ENCODE results near the gene GMCL2. TPM values are rescaled to one million over a fixed set of nuclear protein-coding genes. Genes with fewer than 3 reads are reported as not detected.

Gene GMCL2
- total RNA-seq, 1 experiment from 2014 or later, result not detected

GRCh38 chr5:178222292-178222691, 35.1 kb upstream of the GMCL2 start:
- H3K27me3 Mint-ChIP-seq (ENCODE audit: low read depth), result 0 out of 2 replicates have a peak, but pooled peaks cover 2% of the 10 kb centered on the region
- CTCF ChIA-PET, result no interaction called here
- H3K4me1 Mint-ChIP-seq, result peaks cover 18% of the 10 kb centered on the region
- no peak for ATAC-seq
- no peak overlapping the region for H3K4me3 Mint-ChIP-seq
- no peak for DNase-seq (ENCODE audit: low spot score)
- H3K9me3 Mint-ChIP-seq, result peaks cover 3% of the 10 kb centered on the region
- H3K27ac Mint-ChIP-seq, result no peak overlapping the region
- H3K36me3 Mint-ChIP-seq, result peaks cover 41% of the 10 kb centered on the region
- POLR2A ChIA-PET, result no interaction called here
- TF ChIP-seq NFATC4 (CRISPR knock-in tag; IDR thresholded peaks at IDR 0.05), result no peak
- no peak for TF ChIP-seq IRF2 (CRISPR knock-in tag; IDR thresholded peaks at IDR 0.05; ENCODE audit: borderline replicate concordance, low read depth)
- no peak for TF ChIP-seq CBFB (CRISPR knock-in tag; IDR thresholded peaks at IDR 0.05; ENCODE audit: low read depth)
- no peak for TF ChIP-seq KAT7 (CRISPR knock-in tag; IDR thresholded peaks at IDR 0.05; ENCODE audit: borderline replicate concordance)
- TF ChIP-seq USF2 (CRISPR knock-in tag; IDR thresholded peaks at IDR 0.05), result no peak
- TF ChIP-seq HMGA2 (CRISPR knock-in tag; IDR thresholded peaks at IDR 0.05), result no peak
- TF ChIP-seq AFF4 (CRISPR knock-in tag; IDR thresholded peaks at IDR 0.05; ENCODE audit: borderline replicate concordance), result no peak
- no peak for TF ChIP-seq MAX (CRISPR knock-in tag; IDR thresholded peaks at IDR 0.05)

- Mint-ChIP-seq H3K27me3 (ENCODE audit: low read depth) (0 out of 2 replicates have a peak, but pooled peaks cover 2% of the 10 kb centered on the region), H3K4me1 (peaks cover 18% of the 10 kb centered on the region), H3K4me3 (no peak overlapping the region), H3K9me3 (no peaks in the 10 kb centered on the region; the same call in 1 of the 2 replicates), H3K36me3 (peaks cover 37% of the 10 kb centered on the region), H3K27ac (no peak overlapping the region)
- ChIA-PET POLR2A (no interaction called here), CTCF (no interaction called here)
- DNase-seq (ENCODE audit: low spot score) (no peak), ATAC-seq (no peak)
- no peak for TF ChIP-seq TEAD4 (CRISPR knock-in tag; IDR thresholded peaks at IDR 0.05)
- no peak for TF ChIP-seq ZNF396 (CRISPR knock-in tag; IDR thresholded peaks at IDR 0.05; ENCODE audit: borderline replicate concordance)
- no peak for TF ChIP-seq MAX (CRISPR knock-in tag; IDR thresholded peaks at IDR 0.05)
- TF ChIP-seq FOXJ3 (CRISPR knock-in tag; IDR thresholded peaks at IDR 0.05; ENCODE audit: borderline replicate concordance), result no peak
- no peak for TF ChIP-seq SMAD3 (CRISPR knock-in tag; IDR thresholded peaks at IDR 0.05; ENCODE audit: borderline replicate concordance)
- TF ChIP-seq ZNF138 (CRISPR knock-in tag; conservative IDR thresholded peaks at IDR 0.05), result no peak
- no peak for TF ChIP-seq SMAD4 (CRISPR knock-in tag; IDR thresholded peaks at IDR 0.05)
- no peak for TF ChIP-seq NR3C1 (CRISPR knock-in tag; conservative IDR thresholded peaks at IDR 0.05; ENCODE audit: low read depth)
- TF ChIP-seq USF1 (CRISPR knock-in tag; IDR thresholded peaks at IDR 0.05), result no peak
These were observed 34.7 kb upstream of the GMCL2 start for GRCh38 chr5:178221853-178222252.

GRCh38 chr5:178221282-178221681, 34.1 kb upstream of the GMCL2 start:
- Mint-ChIP-seq H3K27me3 (ENCODE audit: low read depth) (0 out of 2 replicates have a peak, but pooled peaks cover 2% of the 10 kb centered on the region), H3K4me3 (no peak overlapping the region), H3K9me3 (no peaks in the 10 kb centered on the region; the same call in 1 of the 2 replicates), H3K4me1 (peaks cover 24% of the 10 kb centered on the region), H3K36me3 (peaks cover 38% of the 10 kb centered on the region), H3K27ac (peak overlapping the region; percentile 32; the same call in 1 of the 2 replicates)
- DNase-seq (ENCODE audit: low spot score) (no peak), ATAC-seq (no peak)
- ChIA-PET CTCF (interaction anchor here (1.9 kb wide), 1 partner anchor 14 kb away, joined by 6 read pairs; no protein-coding TSS in a partner anchor), POLR2A (no interaction called here)
- TF ChIP-seq ZBTB43 (CRISPR knock-in tag; IDR thresholded peaks at IDR 0.05), result no peak
- no peak for TF ChIP-seq ETV6 (CRISPR knock-in tag; IDR thresholded peaks at IDR 0.05)
- no peak for TF ChIP-seq IRF1 (CRISPR knock-in tag; IDR thresholded peaks at IDR 0.05)
- TF ChIP-seq SMAD3 (CRISPR knock-in tag; IDR thresholded peaks at IDR 0.05; ENCODE audit: borderline replicate concordance), result no peak
- no peak for TF ChIP-seq NR2C2 (CRISPR knock-in tag; IDR thresholded peaks at IDR 0.05)
- TF ChIP-seq ZMAT4 (CRISPR knock-in tag; IDR thresholded peaks at IDR 0.05), result no peak

Measured in WTC11 (cell line).